Fibroblast of the aortic adventitia (primary cell): ENCODE data around the gene ANKEF1. TPM values are rescaled to one million over a fixed set of nuclear protein-coding genes. Genes with fewer than 3 reads are reported as not detected.

ENCODE experiments used
- DNase-seq: peaks from one replicate; pipeline ENCODE4 v3.0.0-alpha.2; 2010; ENCODE audit warnings: low read depth
- H3K4me3 ChIP-seq: 2 replicates; pipeline ENCODE4 v1.5.1; 2011; ENCODE audit warnings: low read depth, mild to moderate bottlenecking, control low read depth, low read length, moderate library complexity
- CTCF ChIP-seq: IDR thresholded peaks from 2 replicates; pipeline ENCODE4 v1.5.1; 2011; ENCODE audit warnings: mild to moderate bottlenecking, low read length, control low read depth, inconsistent platforms; ENCODE audit not compliant: insufficient read depth
- total RNA-seq: library from RNA; depleted of rRNA; stranded (reverse); fragments of >200 nt; gene quantifications from 2 replicates; pipeline ENCODE4 v1.2.3, GENCODE V29; 2012; ENCODE audit warnings: low replicate concordance

ANKEF1 gene
- total RNA-seq, 1 donor, result 1.8 TPM

- H3K4me3 ChIP-seq, result no peak overlapping the region
- TF ChIP-seq CTCF, result no peak
- no peak for DNase-seq
Measured at GRCh38 chr20:10006447-10007090, 28.2 kb upstream of the ANKEF1 start.

- DNase-seq, result no peak
- no peak overlapping the region for H3K4me3 ChIP-seq
- no peak for TF ChIP-seq CTCF
Measured at GRCh38 chr20:10007158-10007557, 27.6 kb upstream of the ANKEF1 start.

GRCh38 chr20:10007747-10008146 lies 27.0 kb upstream of the ANKEF1 start:
- no peak overlapping the region for H3K4me3 ChIP-seq
- TF ChIP-seq CTCF, result no peak
- DNase-seq, result no peak

GRCh38 chr20:10012464-10012863 lies 22.3 kb upstream of the ANKEF1 start:
- DNase-seq, result no peak
- H3K4me3 ChIP-seq, result no peak overlapping the region
- TF ChIP-seq CTCF, result no peak

- no peak overlapping the region for H3K4me3 ChIP-seq
- DNase-seq, result no peak
- no peak for TF ChIP-seq CTCF
Measured at GRCh38 chr20:10014431-10014830, 20.4 kb upstream of the ANKEF1 start.

GRCh38 chr20:10020937-10021336 lies 13.8 kb upstream of the ANKEF1 start:
- no peak overlapping the region for H3K4me3 ChIP-seq
- no peak for TF ChIP-seq CTCF
- no peak for DNase-seq

- no peak for TF ChIP-seq CTCF
- DNase-seq, result no peak
- no peak overlapping the region for H3K4me3 ChIP-seq
Measured at GRCh38 chr20:10022625-10023024, 12.2 kb upstream of the ANKEF1 start.
